ENCODE measurements around the gene SPATC1L.
A peak's percentile ranks its signal among the peaks of the same experiment; 100 is the strongest.
"Not testable (repeated sequence)": the region's sequence is repeated elsewhere in the genome, so short reads cannot be mapped to it uniquely, and the experiment has no call there.

Gene SPATC1L

GRCh38 chr21:46202592-46203202 lies 18.4 kb upstream of the SPATC1L start (continued):
- TF ChIP-seq CSRNP3 (CRISPR knock-in tag; IDR thresholded peaks at IDR 0.05) (no peak), GLIS3 (CRISPR knock-in tag; IDR thresholded peaks at IDR 0.05) (no peak)

GRCh38 chr21:46200877-46201803 lies 16.9 kb upstream of the SPATC1L start:
- not testable (repeated sequence) for ATAC-seq

GRCh38 chr21:46199436-46200373 lies 15.4 kb upstream of the SPATC1L start:
- TF ChIP-seq ZNF8 (CRISPR knock-in tag; IDR thresholded peaks at IDR 0.05) (peak; percentile 91), ISL1 (CRISPR knock-in tag; IDR thresholded peaks at IDR 0.05) (no peak)
- no peak for ATAC-seq

GRCh38 chr21:46196733-46197132 lies 12.5 kb upstream of the SPATC1L start:
- TF ChIP-seq ZC3H10 (CRISPR knock-in tag; IDR thresholded peaks at IDR 0.05) (no peak), SNAI2 (CRISPR knock-in tag; IDR thresholded peaks at IDR 0.05) (no peak), TCF4 (CRISPR knock-in tag; IDR thresholded peaks at IDR 0.05; ENCODE audit: borderline replicate concordance) (no peak), TOX (CRISPR knock-in tag; IDR thresholded peaks at IDR 0.05; ENCODE audit: borderline replicate concordance) (no peak), PATZ1 (CRISPR knock-in tag; IDR thresholded peaks at IDR 0.05; ENCODE audit: borderline replicate concordance) (no peak), CREB5 (CRISPR knock-in tag; IDR thresholded peaks at IDR 0.05; ENCODE audit: low read depth) (no peak), ESRRG (CRISPR knock-in tag; IDR thresholded peaks at IDR 0.05) (no peak), CSDC2 (CRISPR knock-in tag; IDR thresholded peaks at IDR 0.05) (no peak), ZNF565 (CRISPR knock-in tag; conservative IDR thresholded peaks at IDR 0.05; ENCODE audit: low read depth) (no peak), ZFP30 (CRISPR knock-in tag; IDR thresholded peaks at IDR 0.05) (no peak), RARB (CRISPR knock-in tag; IDR thresholded peaks at IDR 0.05) (no peak), ZNF8 (CRISPR knock-in tag; IDR thresholded peaks at IDR 0.05) (no peak)
- ATAC-seq: no peak

GRCh38 chr21:46195595-46196195 lies 11.4 kb upstream of the SPATC1L start:
- no peak for ATAC-seq
- TF ChIP-seq TCF4 (CRISPR knock-in tag; IDR thresholded peaks at IDR 0.05; ENCODE audit: borderline replicate concordance): no peak
- TF ChIP-seq CSRNP3 (CRISPR knock-in tag; IDR thresholded peaks at IDR 0.05): no peak
- no peak for TF ChIP-seq ZFP3 (CRISPR knock-in tag; IDR thresholded peaks at IDR 0.05)
- TF ChIP-seq BACH2 (CRISPR knock-in tag; IDR thresholded peaks at IDR 0.05; ENCODE audit: borderline replicate concordance): no peak
- TF ChIP-seq ZNF565 (CRISPR knock-in tag; conservative IDR thresholded peaks at IDR 0.05; ENCODE audit: low read depth): no peak
- TF ChIP-seq ISL1 (CRISPR knock-in tag; IDR thresholded peaks at IDR 0.05): no peak
- TF ChIP-seq ZNF70 (CRISPR knock-in tag; IDR thresholded peaks at IDR 0.05): no peak
- no peak for TF ChIP-seq OSR1 (CRISPR knock-in tag; IDR thresholded peaks at IDR 0.05)
- TF ChIP-seq TSHZ2 (CRISPR knock-in tag; IDR thresholded peaks at IDR 0.05): no peak
- TF ChIP-seq GLIS3 (CRISPR knock-in tag; IDR thresholded peaks at IDR 0.05): no peak
- no peak for TF ChIP-seq CSDC2 (CRISPR knock-in tag; IDR thresholded peaks at IDR 0.05)
- no peak for TF ChIP-seq TOX (CRISPR knock-in tag; IDR thresholded peaks at IDR 0.05; ENCODE audit: borderline replicate concordance)
- no peak for TF ChIP-seq ZNF8 (CRISPR knock-in tag; IDR thresholded peaks at IDR 0.05)
- TF ChIP-seq ESRRG (CRISPR knock-in tag; IDR thresholded peaks at IDR 0.05): no peak
- TF ChIP-seq PPARA (CRISPR knock-in tag; IDR thresholded peaks at IDR 0.05; ENCODE audit: borderline replicate concordance): no peak
- TF ChIP-seq ZFP30 (CRISPR knock-in tag; IDR thresholded peaks at IDR 0.05): no peak
